Keratinocyte (primary cell): ENCODE measurements around the gene C3orf33.

Experiments
- CTCF ChIP-seq, 3 experiments: IDR thresholded peaks in 1 of 3; conservative IDR thresholded peaks in 1 of 3; optimal IDR thresholded peaks in 1 of 3; 2 replicates in 2 of 3; 3 replicates in 1 of 3; pipeline versions ENCODE3 to v1.5.1; 2011; ENCODE audit warnings: low read length in 3 of 3, mild to moderate bottlenecking in 3 of 3, moderate library complexity in 2 of 3, control low read depth in 1 of 3, inconsistent platforms in 1 of 3; ENCODE audit not compliant: insufficient read depth in 2 of 3; ENCODE audit errors: extremely low read depth in 1 of 3
- EZH2 ChIP-seq: IDR thresholded peaks from one replicate; pipeline ENCODE4 v1.6.1; 2012; ENCODE audit warnings: inconsistent platforms, mild to moderate bottlenecking, low read length, moderate library complexity

DNA sequence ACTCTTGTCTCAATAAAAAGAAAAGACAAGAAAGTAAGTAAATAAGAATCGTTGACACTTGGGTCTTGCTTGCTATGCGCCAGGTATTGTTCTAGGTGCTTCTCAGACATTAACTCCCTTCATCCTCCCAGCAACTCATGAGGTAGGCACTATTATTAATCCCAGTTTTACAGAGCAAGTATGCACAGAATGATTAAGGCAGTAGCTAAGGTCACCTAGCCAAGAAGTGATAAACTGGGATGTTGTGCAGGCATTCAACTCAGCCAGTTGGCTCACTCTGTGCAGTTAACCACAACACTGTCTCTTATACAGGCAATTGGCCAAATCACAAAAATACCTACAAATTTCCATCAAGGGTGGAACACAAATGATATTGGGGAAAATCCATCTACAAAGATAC, 1.7 kb upstream of the C3orf33 start:
- TF ChIP-seq CTCF (optimal IDR thresholded peaks at IDR 0.05 in 1 of 3, IDR thresholded peaks at IDR 0.05 in 1 of 3, conservative IDR thresholded peaks at IDR 0.05 in 1 of 3; ENCODE audit: extremely low read depth in 1 of 3, insufficient read depth in 2 of 3, low read length in 3 of 3) (no peak), EZH2 (no peak)
